Liver (tissue), 9 donors: Measurements from ENCODE around the gene DIP2B. TPM values are rescaled to one million over a fixed set of nuclear protein-coding genes. Genes with fewer than 3 reads are reported as not detected.
A peak's percentile ranks its signal among the peaks of the same experiment; 100 is the strongest.
"Not testable (repeated sequence)": the region's sequence is repeated elsewhere in the genome, so short reads cannot be mapped to it uniquely, and the experiment has no call there.

Source experiments
- DNase-seq: peaks from one replicate; pipeline ENCODE4 v3.0.0-alpha.2; 2017; ENCODE audit warnings: low spot score
- H3K27ac ChIP-seq, 2 donors: one replicate each; pipeline ENCODE4 v1.7.0; 2013; ENCODE audit warnings: inconsistent platforms in 2 of 2, low read length in 2 of 2, control low read depth in 1 of 2, low read depth in 1 of 2, mild to moderate bottlenecking in 1 of 2
- H3K27me3 ChIP-seq, 4 donors: one replicate each; pipeline versions ENCODE4 v1.6.1 to v1.7.0; 2013; ENCODE audit warnings: low read length in 3 of 4, inconsistent platforms in 1 of 4, mild to moderate bottlenecking in 1 of 4, moderate library complexity in 1 of 4; ENCODE audit not compliant: control insufficient read depth in 4 of 4, insufficient read depth in 4 of 4
- H3K36me3 ChIP-seq, 4 donors: one replicate each; pipeline versions ENCODE4 v1.6.1 to v1.7.0; 2013; ENCODE audit warnings: low read length in 3 of 4, mild to moderate bottlenecking in 3 of 4, low read depth in 1 of 4, moderate library complexity in 1 of 4; ENCODE audit not compliant: control insufficient read depth in 4 of 4, insufficient read depth in 3 of 4
- H3K4me1 ChIP-seq, 4 donors: one replicate each; pipeline versions ENCODE4 v1.6.1 to v1.7.0; 2013; ENCODE audit warnings: low read length in 3 of 4, mild to moderate bottlenecking in 3 of 4, moderate library complexity in 1 of 4; ENCODE audit not compliant: control insufficient read depth in 4 of 4, insufficient read depth in 4 of 4
- H3K4me3 ChIP-seq, 3 donors: one replicate each; pipeline versions ENCODE4 v1.6.1 to v1.7.0; 2013; ENCODE audit warnings: low read length in 3 of 3, control low read depth in 1 of 3, low read depth in 1 of 3, mild to moderate bottlenecking in 1 of 3
- H3K9ac ChIP-seq, 2 donors: one replicate each; pipeline ENCODE4 v1.7.0; 2013; ENCODE audit warnings: low read length in 2 of 2, mild to moderate bottlenecking in 2 of 2, moderate library complexity in 2 of 2, control low read depth in 1 of 2, low read depth in 1 of 2
- H3K9me3 ChIP-seq, 4 donors: one replicate each; pipeline versions ENCODE4 v1.6.1 to v1.7.0; 2013; ENCODE audit warnings: low read length in 3 of 4; ENCODE audit not compliant: control insufficient read depth in 4 of 4
- EGR1 ChIP-seq, 2 donors: IDR thresholded peaks; 2 replicates each; pipeline ENCODE4 v1.6.1; 2016 to 2018; ENCODE audit warnings: antibody characterized with exemption in 2 of 2, low read depth in 2 of 2
- FOXA1 ChIP-seq: IDR thresholded peaks from 2 replicates; pipeline ENCODE4 v1.6.1; 2016; ENCODE audit warnings: antibody characterized with exemption
- FOXA2 ChIP-seq: IDR thresholded peaks from 2 replicates; pipeline ENCODE4 v1.6.1; 2016; ENCODE audit warnings: antibody characterized with exemption
- GABPA ChIP-seq, 2 donors: IDR thresholded peaks in 1 of 2; conservative IDR thresholded peaks in 1 of 2; 2 replicates each; pipeline ENCODE4 v1.6.1; 2016; ENCODE audit warnings: antibody characterized with exemption in 2 of 2, mild to moderate bottlenecking in 1 of 2, moderate library complexity in 1 of 2
- HNF4A ChIP-seq, 2 donors: conservative IDR thresholded peaks; 2 replicates each; pipeline ENCODE4 v1.6.1; 2016; ENCODE audit warnings: antibody characterized with exemption in 2 of 2, mild to moderate bottlenecking in 2 of 2
- HNF4G ChIP-seq: IDR thresholded peaks from 2 replicates; pipeline ENCODE4 v1.6.1; 2016; ENCODE audit warnings: antibody characterized with exemption
- JUND ChIP-seq, 2 donors: IDR thresholded peaks; 2 replicates each; pipeline ENCODE4 v1.6.1; 2016; ENCODE audit warnings: antibody characterized with exemption in 2 of 2
- MAX ChIP-seq: IDR thresholded peaks from 2 replicates; pipeline ENCODE4 v1.6.1; 2016; ENCODE audit warnings: antibody characterized with exemption
- NR2F2 ChIP-seq: IDR thresholded peaks from 2 replicates; pipeline ENCODE4 v1.6.1; 2016; ENCODE audit warnings: antibody characterized with exemption
- RAD21 ChIP-seq, 2 donors: IDR thresholded peaks; 2 replicates each; pipeline ENCODE4 v1.6.1; 2016; ENCODE audit warnings: antibody characterized with exemption in 2 of 2, mild to moderate bottlenecking in 2 of 2
- RXRA ChIP-seq, 2 donors: IDR thresholded peaks; 2 replicates each; pipeline ENCODE4 v1.6.1; 2017 to 2018; ENCODE audit warnings: antibody characterized with exemption in 2 of 2, mild to moderate bottlenecking in 1 of 2
- SP1 ChIP-seq: IDR thresholded peaks from 2 replicates; pipeline ENCODE4 v1.6.1; 2018; ENCODE audit warnings: antibody characterized with exemption, mild to moderate bottlenecking
- TAF1 ChIP-seq: conservative IDR thresholded peaks from 2 replicates; pipeline ENCODE4 v1.6.1; 2016; ENCODE audit warnings: antibody characterized with exemption, mild to moderate bottlenecking
- YY1 ChIP-seq: IDR thresholded peaks from 2 replicates; pipeline ENCODE4 v1.6.1; 2016; ENCODE audit warnings: antibody characterized with exemption, mild to moderate bottlenecking
- WGBS: extraction: QIAGEN DNeasy Blood & Tissue Kit; methylation state at CpG from one replicate; pipeline ENCODE4 v1.1.7; 2013; 5-methylcytosine and 5-hydroxymethylcytosine counted together
- polyA plus RNA-seq, 2 donors: library from polyadenylated mRNA; stranded (reverse) in 1 of 2; unstranded in 1 of 2; fragments of 200-250 nt in 1 of 2; fragments of >200 nt in 1 of 2; fragmentation: Nextera tagmentation in 1 of 2; extraction: Ambion mirVana in 1 of 2; gene quantifications; one replicate each; pipeline versions ENCODE4 v1.2.1 to v1.2.3, GENCODE V29; 2013 to 2015
- total RNA-seq, 2 donors: library from RNA; depleted of rRNA; stranded (reverse); fragments of >200 nt; gene quantifications; one replicate each; pipeline ENCODE4 v1.2.3, GENCODE V29; 2014
- TF ChIP-seq, protein P1 (sequence below): fragments of 150-350 bp; IDR thresholded peaks from 2 replicates; pipeline ENCODE4 v1.5.1; 2017; ENCODE audit warnings: improper control_type of control experiment, low read depth, low read length; ENCODE audit not compliant: missing input control
- TF ChIP-seq, protein P2 (sequence below): IDR thresholded peaks from 2 replicates; pipeline ENCODE4 v1.6.1; 2016; ENCODE audit warnings: antibody characterized with exemption, mild to moderate bottlenecking
- TF ChIP-seq, protein P3 (sequence below): IDR thresholded peaks from 2 replicates; pipeline ENCODE4 v1.6.1; 2016; ENCODE audit warnings: antibody characterized with exemption
- donor health status: healthy.
- donor health status: healthy.
- donor health status: healthy.
- donor health status: healthy.
- donor health status: healthy.

The DIP2B gene
- total and polyA plus RNA-seq, 4 donors = 4.8 to 30.7 (median 13.8) TPM

GRCh38 chr12:50541139-50541538 is 36.4 kb downstream of the DIP2B start:
- TF ChIP-seq NR2F2 = no peak
- TF ChIP-seq GABPA (IDR thresholded peaks at IDR 0.05 in 1 of 2, conservative IDR thresholded peaks at IDR 0.05 in 1 of 2) = no peak
- no peak for TF ChIP-seq JUND (IDR thresholded peaks at IDR 0.05)
- TF ChIP-seq SP1 = no peak
- TF ChIP-seq RAD21 (IDR thresholded peaks at IDR 0.05) = no peak
- no peak for TF ChIP-seq YY1
- TF ChIP-seq, protein P1, sequence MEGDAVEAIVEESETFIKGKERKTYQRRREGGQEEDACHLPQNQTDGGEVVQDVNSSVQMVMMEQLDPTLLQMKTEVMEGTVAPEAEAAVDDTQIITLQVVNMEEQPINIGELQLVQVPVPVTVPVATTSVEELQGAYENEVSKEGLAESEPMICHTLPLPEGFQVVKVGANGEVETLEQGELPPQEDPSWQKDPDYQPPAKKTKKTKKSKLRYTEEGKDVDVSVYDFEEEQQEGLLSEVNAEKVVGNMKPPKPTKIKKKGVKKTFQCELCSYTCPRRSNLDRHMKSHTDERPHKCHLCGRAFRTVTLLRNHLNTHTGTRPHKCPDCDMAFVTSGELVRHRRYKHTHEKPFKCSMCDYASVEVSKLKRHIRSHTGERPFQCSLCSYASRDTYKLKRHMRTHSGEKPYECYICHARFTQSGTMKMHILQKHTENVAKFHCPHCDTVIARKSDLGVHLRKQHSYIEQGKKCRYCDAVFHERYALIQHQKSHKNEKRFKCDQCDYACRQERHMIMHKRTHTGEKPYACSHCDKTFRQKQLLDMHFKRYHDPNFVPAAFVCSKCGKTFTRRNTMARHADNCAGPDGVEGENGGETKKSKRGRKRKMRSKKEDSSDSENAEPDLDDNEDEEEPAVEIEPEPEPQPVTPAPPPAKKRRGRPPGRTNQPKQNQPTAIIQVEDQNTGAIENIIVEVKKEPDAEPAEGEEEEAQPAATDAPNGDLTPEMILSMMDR = no peak
- TF ChIP-seq, protein P2, sequence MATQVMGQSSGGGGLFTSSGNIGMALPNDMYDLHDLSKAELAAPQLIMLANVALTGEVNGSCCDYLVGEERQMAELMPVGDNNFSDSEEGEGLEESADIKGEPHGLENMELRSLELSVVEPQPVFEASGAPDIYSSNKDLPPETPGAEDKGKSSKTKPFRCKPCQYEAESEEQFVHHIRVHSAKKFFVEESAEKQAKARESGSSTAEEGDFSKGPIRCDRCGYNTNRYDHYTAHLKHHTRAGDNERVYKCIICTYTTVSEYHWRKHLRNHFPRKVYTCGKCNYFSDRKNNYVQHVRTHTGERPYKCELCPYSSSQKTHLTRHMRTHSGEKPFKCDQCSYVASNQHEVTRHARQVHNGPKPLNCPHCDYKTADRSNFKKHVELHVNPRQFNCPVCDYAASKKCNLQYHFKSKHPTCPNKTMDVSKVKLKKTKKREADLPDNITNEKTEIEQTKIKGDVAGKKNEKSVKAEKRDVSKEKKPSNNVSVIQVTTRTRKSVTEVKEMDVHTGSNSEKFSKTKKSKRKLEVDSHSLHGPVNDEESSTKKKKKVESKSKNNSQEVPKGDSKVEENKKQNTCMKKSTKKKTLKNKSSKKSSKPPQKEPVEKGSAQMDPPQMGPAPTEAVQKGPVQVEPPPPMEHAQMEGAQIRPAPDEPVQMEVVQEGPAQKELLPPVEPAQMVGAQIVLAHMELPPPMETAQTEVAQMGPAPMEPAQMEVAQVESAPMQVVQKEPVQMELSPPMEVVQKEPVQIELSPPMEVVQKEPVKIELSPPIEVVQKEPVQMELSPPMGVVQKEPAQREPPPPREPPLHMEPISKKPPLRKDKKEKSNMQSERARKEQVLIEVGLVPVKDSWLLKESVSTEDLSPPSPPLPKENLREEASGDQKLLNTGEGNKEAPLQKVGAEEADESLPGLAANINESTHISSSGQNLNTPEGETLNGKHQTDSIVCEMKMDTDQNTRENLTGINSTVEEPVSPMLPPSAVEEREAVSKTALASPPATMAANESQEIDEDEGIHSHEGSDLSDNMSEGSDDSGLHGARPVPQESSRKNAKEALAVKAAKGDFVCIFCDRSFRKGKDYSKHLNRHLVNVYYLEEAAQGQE = no peak
- H3K9ac ChIP-seq = no peak overlapping the region
- no peak overlapping the region for H3K4me3 ChIP-seq
- no peak for DNase-seq
- peaks cover 5 to 30% (median 17%) of the 10 kb centered on the region in 4 donors for H3K4me1 ChIP-seq
- no peaks in the 10 kb centered on the region for H3K27me3 ChIP-seq
- H3K36me3 ChIP-seq = no peaks in the 10 kb centered on the region
- H3K27ac ChIP-seq = no peak overlapping the region
- no peaks in the 10 kb centered on the region for H3K9me3 ChIP-seq

DNA sequence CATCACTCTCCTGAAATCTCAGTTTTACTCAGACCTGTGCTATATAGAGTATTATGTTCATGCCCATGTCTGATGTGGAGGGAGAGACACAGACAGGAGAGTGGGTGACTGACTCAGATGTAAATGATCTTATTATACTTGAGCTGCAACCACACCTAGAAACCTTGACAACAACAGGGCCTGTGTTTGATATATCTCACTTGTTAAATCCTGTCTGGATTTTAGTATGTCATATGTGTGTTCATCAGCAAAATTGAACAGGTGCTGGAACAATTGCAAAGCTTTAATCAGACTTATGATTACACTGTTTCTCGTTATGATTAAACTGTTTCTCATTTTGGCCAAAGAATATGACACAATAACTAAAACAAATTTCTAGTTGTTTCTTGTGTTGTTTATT is 37.7 kb downstream of the DIP2B start:
- WGBS = 25% methylated on average over 1 of the region's 1 CpG
- H3K9me3 ChIP-seq = no peaks in the 10 kb centered on the region
- H3K9ac ChIP-seq = no peak overlapping the region
- no peak for TF ChIP-seq RXRA (IDR thresholded peaks at IDR 0.05)
- TF ChIP-seq, protein P1 = no peak
- no peak for TF ChIP-seq HNF4G
- TF ChIP-seq, protein P3, sequence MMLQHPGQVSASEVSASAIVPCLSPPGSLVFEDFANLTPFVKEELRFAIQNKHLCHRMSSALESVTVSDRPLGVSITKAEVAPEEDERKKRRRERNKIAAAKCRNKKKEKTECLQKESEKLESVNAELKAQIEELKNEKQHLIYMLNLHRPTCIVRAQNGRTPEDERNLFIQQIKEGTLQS = no peak
- TF ChIP-seq HNF4A (conservative IDR thresholded peaks at IDR 0.05) = no peak
- no peak for TF ChIP-seq GABPA (IDR thresholded peaks at IDR 0.05 in 1 of 2, conservative IDR thresholded peaks at IDR 0.05 in 1 of 2)
- TF ChIP-seq YY1 = no peak
- no peak for TF ChIP-seq RAD21 (IDR thresholded peaks at IDR 0.05)
- TF ChIP-seq, protein P2 = no peak
- TF ChIP-seq EGR1 (IDR thresholded peaks at IDR 0.05; ENCODE audit: low read depth in 2 of 2) = no peak
- no peak for TF ChIP-seq FOXA1
- no peak for TF ChIP-seq FOXA2
- TF ChIP-seq JUND (IDR thresholded peaks at IDR 0.05) = no peak
- no peak for TF ChIP-seq SP1
- TF ChIP-seq NR2F2 = no peak
- no peak for TF ChIP-seq MAX
- TF ChIP-seq TAF1 = no peak
- DNase-seq = no peak
- no peaks in the 10 kb centered on the region for H3K36me3 ChIP-seq
- no peak overlapping the region for H3K4me3 ChIP-seq
- H3K27ac ChIP-seq = peak overlapping the region in 1 of 2 donors; percentile 46
- peaks cover 7 to 38% (median 28%) of the 10 kb centered on the region in 4 donors for H3K4me1 ChIP-seq
- no peaks in the 10 kb centered on the region for H3K27me3 ChIP-seq

DNA sequence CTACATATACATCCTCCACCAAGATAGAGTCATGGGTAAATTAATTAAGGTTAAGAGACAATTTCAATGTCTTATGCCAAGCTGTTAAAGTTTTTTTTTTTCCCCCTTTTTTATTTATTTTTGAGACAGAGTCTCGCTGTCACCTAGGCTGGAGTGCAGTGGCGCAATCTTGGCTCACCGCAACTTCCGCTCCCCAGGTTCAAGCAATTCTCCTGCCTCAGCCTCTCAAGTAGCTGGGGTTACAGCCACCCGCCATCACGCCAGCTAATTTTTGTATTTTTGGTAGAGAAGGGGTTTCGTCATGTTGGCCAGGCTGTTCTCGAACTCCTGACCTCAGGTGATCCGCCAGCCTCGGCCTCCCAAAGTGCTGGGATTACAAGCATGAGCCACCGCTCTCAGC is 38.4 kb downstream of the DIP2B start:
- H3K9ac ChIP-seq, DNase-seq, H3K36me3 ChIP-seq, H3K27me3 ChIP-seq, H3K9me3 ChIP-seq, H3K4me3 ChIP-seq: not testable (repeated sequence)
- 85% methylated on average over 11 of the region's 11 CpGs for WGBS
- H3K27ac ChIP-seq = peak overlapping the region in 1 of 2 donors; percentile 50
- H3K4me1 ChIP-seq = peaks cover 10 to 35% (median 29%) of the 10 kb centered on the region in 4 donors
